Mesenchymal stem cell (in vitro differentiated cells and primary cell): ENCODE measurements around the gene SLC35F1.

Experiments used
- DNase-seq: peaks from one replicate; pipeline ENCODE4 v3.0.0-alpha.2; 2013
- H2AFZ ChIP-seq: one replicate; pipeline ENCODE4 v1.6.1; 2013; ENCODE audit warnings: low read depth, mild to moderate bottlenecking, control low read depth, inconsistent platforms, low read length, moderate library complexity
- H2AK5ac ChIP-seq: 2 replicates; pipeline ENCODE4 v1.6.1; 2013; ENCODE audit warnings: low read length, moderate library complexity, mild to moderate bottlenecking, inconsistent platforms; ENCODE audit not compliant: severe bottlenecking
- H2BK120ac ChIP-seq: one replicate; pipeline ENCODE4 v1.6.1; 2013; ENCODE audit warnings: low read depth, mild to moderate bottlenecking, inconsistent platforms, low read length, moderate library complexity
- H2BK12ac ChIP-seq, 2 experiments: one replicate each; pipeline ENCODE4 v1.6.1; 2013; ENCODE audit warnings: inconsistent platforms in 2 of 2, low read length in 2 of 2, mild to moderate bottlenecking in 2 of 2, moderate library complexity in 2 of 2, control low read depth in 1 of 2
- H2BK15ac ChIP-seq: one replicate; pipeline ENCODE4 v1.6.1; 2013; ENCODE audit warnings: mild to moderate bottlenecking, low read depth, inconsistent platforms; ENCODE audit not compliant: poor library complexity, severe bottlenecking
- H2BK5ac ChIP-seq: 2 replicates; pipeline ENCODE4 v1.6.1; 2013; ENCODE audit warnings: low read depth, mild to moderate bottlenecking, low read length, control low read depth, inconsistent platforms; ENCODE audit not compliant: poor library complexity, severe bottlenecking
- H3K14ac ChIP-seq, 2 experiments: one replicate each; pipeline ENCODE4 v1.6.1; 2013; ENCODE audit warnings: inconsistent platforms in 2 of 2, low read length in 2 of 2, control low read depth in 1 of 2, mild to moderate bottlenecking in 1 of 2, moderate library complexity in 1 of 2
- H3K18ac ChIP-seq, 2 experiments: one replicate each; pipeline ENCODE4 v1.6.1; 2013; ENCODE audit warnings: inconsistent platforms in 2 of 2, low read length in 2 of 2, control low read depth in 1 of 2, low read depth in 1 of 2, mild to moderate bottlenecking in 1 of 2
- H3K23ac ChIP-seq, 2 experiments: one replicate each; pipeline ENCODE4 v1.6.1; 2013; ENCODE audit warnings: inconsistent platforms in 2 of 2, low read length in 2 of 2, mild to moderate bottlenecking in 2 of 2, moderate library complexity in 2 of 2, control low read depth in 1 of 2
- H3K27ac ChIP-seq: 2 replicates; pipeline ENCODE4 v1.5.1; 2013; ENCODE audit warnings: mild to moderate bottlenecking, moderate library complexity, low read length, control low read depth, inconsistent platforms; ENCODE audit not compliant: poor library complexity, severe bottlenecking
- H3K27me3 ChIP-seq, 2 experiments: 2 replicates each; pipeline versions ENCODE4 v1.6.1 to v1.7.0; 2013; ENCODE audit warnings: low read length in 2 of 2, mild to moderate bottlenecking in 2 of 2, moderate library complexity in 2 of 2, control low read depth in 1 of 2, inconsistent platforms in 1 of 2; ENCODE audit not compliant: control insufficient read depth in 1 of 2, insufficient read depth in 1 of 2
- H3K36me3 ChIP-seq, 2 experiments: 2 replicates each; pipeline versions ENCODE4 v1.6.1 to v1.7.0; 2013; ENCODE audit warnings: low read length in 2 of 2, control low read depth in 1 of 2, inconsistent platforms in 1 of 2, low read depth in 1 of 2, mild to moderate bottlenecking in 1 of 2; ENCODE audit not compliant: insufficient read depth in 2 of 2, control insufficient read depth in 1 of 2
- H3K4ac ChIP-seq, 2 experiments: one replicate each; pipeline ENCODE4 v1.6.1; 2013; ENCODE audit warnings: inconsistent platforms in 2 of 2, low read length in 2 of 2, mild to moderate bottlenecking in 2 of 2, moderate library complexity in 2 of 2, control low read depth in 1 of 2, low read depth in 1 of 2
- H3K4me1 ChIP-seq: 2 replicates; pipeline ENCODE4 v1.6.1; 2013; ENCODE audit warnings: low read depth, low read length, control low read depth; ENCODE audit not compliant: control insufficient read depth, insufficient read depth
- H3K4me2 ChIP-seq: 2 replicates; pipeline ENCODE4 v1.6.1; 2013; ENCODE audit warnings: low read length, mild to moderate bottlenecking, inconsistent platforms; ENCODE audit not compliant: poor library complexity, severe bottlenecking
- H3K4me3 ChIP-seq, 2 experiments: 2 replicates each; pipeline versions ENCODE4 v1.5.1 to v1.7.0; 2013; ENCODE audit warnings: low read length in 2 of 2, mild to moderate bottlenecking in 2 of 2, control low read depth in 1 of 2, low read depth in 1 of 2; ENCODE audit not compliant: insufficient read depth in 1 of 2
- H3K79me1 ChIP-seq: replicated peaks from 2 replicates; pipeline ENCODE4 v1.6.1; 2013; ENCODE audit warnings: mild to moderate bottlenecking, control low read depth, low read length, inconsistent platforms; ENCODE audit not compliant: poor library complexity, severe bottlenecking
- H3K9ac ChIP-seq: 2 replicates; pipeline ENCODE4 v1.7.0; 2013; ENCODE audit warnings: mild to moderate bottlenecking, low read length, moderate library complexity
- H3K9me3 ChIP-seq: 2 replicates; pipeline ENCODE4 v1.7.0; 2013; ENCODE audit warnings: mild to moderate bottlenecking, low read length; ENCODE audit not compliant: control insufficient read depth
- H4K8ac ChIP-seq: one replicate; pipeline ENCODE4 v1.6.1; 2013; ENCODE audit warnings: inconsistent platforms, mild to moderate bottlenecking, low read length, moderate library complexity
- H4K91ac ChIP-seq: one replicate; pipeline ENCODE4 v1.6.1; 2013; ENCODE audit warnings: mild to moderate bottlenecking, low read length, inconsistent platforms
- WGBS: methylation state at CpG from one replicate; pipeline ENCODE4 v1.1.7; 2013; ENCODE audit warnings: mixed read lengths; 5-methylcytosine and 5-hydroxymethylcytosine counted together

The SLC35F1 gene

DNA sequence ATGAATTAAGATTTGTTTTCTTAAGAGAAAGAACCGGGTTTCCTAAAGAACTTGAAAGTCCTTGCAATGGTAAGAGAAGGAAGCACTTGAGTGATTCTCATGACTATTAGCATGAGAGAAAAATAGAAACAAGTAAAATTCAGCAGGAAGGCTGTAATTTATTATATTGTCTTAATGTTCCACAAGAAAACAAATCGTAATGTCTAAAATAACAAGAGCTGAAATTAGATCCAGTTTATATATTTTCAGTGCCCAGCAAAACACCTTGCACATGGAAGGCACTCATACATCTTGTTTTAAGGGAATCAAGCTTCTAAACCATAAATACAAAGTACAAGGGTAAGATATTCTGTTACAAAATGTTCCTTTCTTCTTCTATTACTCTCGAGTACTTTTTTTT lies 411.6 kb downstream of the SLC35F1 start:
- Histone ChIP-seq H3K79me1 (no peaks in the 10 kb centered on the region), H2BK120ac (no peak overlapping the region), H3K9ac (no peak overlapping the region), H3K4me1 (peaks cover 2% of the 10 kb centered on the region), H3K4me2 (no peak overlapping the region), H3K23ac (no peak overlapping the region), H2AK5ac (no peak overlapping the region), H3K4me3 (no peak overlapping the region), H2BK12ac (no peak overlapping the region), H3K4ac (no peak overlapping the region), H2BK5ac (no peak overlapping the region), H3K9me3 (no peaks in the 10 kb centered on the region), H2AFZ (no peak overlapping the region), H2BK15ac (no peak overlapping the region), H3K14ac (no peak overlapping the region), H4K8ac (no peak overlapping the region), H4K91ac (no peak overlapping the region), H3K36me3 (no peaks in the 10 kb centered on the region), H3K27ac (no peak overlapping the region), H3K18ac (no peak overlapping the region), H3K27me3 (no peaks in the 10 kb centered on the region)
- 31% methylated on average over 2 of the region's 3 CpGs for WGBS
- peak; percentile 42 for DNase-seq

DNA sequence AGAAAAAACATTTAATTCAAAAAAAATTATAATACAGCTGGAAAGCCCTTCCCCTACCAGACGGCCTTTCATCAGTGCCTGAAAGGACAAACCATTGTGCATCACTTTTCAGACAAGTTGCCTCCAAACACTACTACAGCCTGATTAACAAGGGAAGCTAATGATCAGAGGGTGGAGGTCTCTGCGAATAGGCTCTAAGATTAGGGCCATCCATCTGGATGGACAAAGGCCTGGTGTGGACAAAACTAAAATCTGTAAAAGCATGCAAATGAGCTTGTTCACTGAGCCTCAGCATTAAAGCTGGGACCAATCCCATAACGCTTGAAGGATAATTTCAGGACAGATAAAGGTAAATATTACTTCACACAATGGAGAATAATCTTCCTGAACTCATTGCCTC lies 412.4 kb downstream of the SLC35F1 start:
- Histone ChIP-seq H3K9me3 (no peaks in the 10 kb centered on the region), H3K4me2 (no peak overlapping the region), H3K14ac (no peak overlapping the region), H3K9ac (no peak overlapping the region), H3K18ac (peak overlapping the region; percentile 23 to 29), H3K79me1 (no peaks in the 10 kb centered on the region), H4K8ac (no peak overlapping the region), H3K4me3 (no peak overlapping the region), H3K36me3 (no peaks in the 10 kb centered on the region), H2BK120ac (no peak overlapping the region), H2BK5ac (no peak overlapping the region), H3K27me3 (no peaks in the 10 kb centered on the region), H3K4me1 (peaks cover 2% of the 10 kb centered on the region), H2AK5ac (no peak overlapping the region), H2BK12ac (peak overlapping the region in 1 of 2 experiments; percentile 3), H2BK15ac (no peak overlapping the region), H2AFZ (no peak overlapping the region), H3K4ac (no peak overlapping the region), H4K91ac (no peak overlapping the region), H3K27ac (no peak overlapping the region), H3K23ac (no peak overlapping the region)
- DNase-seq: no peak
- 100% methylated on average over 1 of the region's 3 CpGs for WGBS

DNA sequence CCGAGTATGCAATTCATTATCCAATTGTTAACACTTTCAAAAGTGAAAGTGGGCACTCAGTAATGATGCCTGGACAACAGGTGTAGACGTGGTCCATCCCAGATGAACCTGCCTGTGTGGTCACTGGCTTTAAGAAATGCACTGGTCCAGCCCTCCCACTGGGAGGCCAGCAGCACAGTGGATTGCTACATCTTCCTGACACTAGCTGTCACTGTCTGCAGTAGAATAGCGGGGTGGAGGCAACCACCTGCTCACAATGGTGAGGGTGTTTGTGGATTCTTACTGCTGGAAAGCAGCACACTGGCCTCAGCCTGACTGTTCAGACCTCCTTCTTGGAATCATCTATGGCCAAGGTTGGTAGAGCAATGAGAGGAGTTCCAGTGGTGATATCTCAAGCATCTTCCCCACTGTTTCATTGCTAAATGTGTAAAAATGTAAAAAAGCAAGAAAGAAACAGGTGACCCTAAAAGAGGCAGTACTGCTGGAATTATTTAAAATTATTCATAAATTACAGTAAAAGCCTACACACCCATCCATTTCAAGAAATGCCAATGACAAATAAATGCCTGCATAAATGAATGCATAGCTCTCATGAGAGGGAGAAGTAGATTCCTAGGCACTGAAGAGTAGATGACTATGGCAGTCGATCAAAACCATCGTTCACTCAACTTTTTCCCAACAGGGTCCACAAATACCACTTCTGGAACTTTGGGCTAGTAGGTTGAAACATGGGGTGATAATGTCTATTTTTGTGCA lies 413.0 kb downstream of the SLC35F1 start:
- Histone ChIP-seq H3K79me1 (no peaks in the 10 kb centered on the region), H3K18ac (peak overlapping the region; percentile 16 to 82), H3K4me3 (no peak overlapping the region), H3K4ac (peak overlapping the region in 1 of 2 experiments; percentile 73), H4K8ac (peak overlapping the region; percentile 92), H2AK5ac (no peak overlapping the region), H3K27me3 (no peaks in the 10 kb centered on the region), H3K4me2 (no peak overlapping the region), H3K4me1 (peaks cover 2% of the 10 kb centered on the region), H4K91ac (peak overlapping the region; percentile 67), H3K14ac (peak overlapping the region in 1 of 2 experiments; percentile 85), H2BK5ac (no peak overlapping the region), H2BK15ac (no peak overlapping the region), H2BK120ac (peak overlapping the region; percentile 71), H3K27ac (no peak overlapping the region), H3K36me3 (no peaks in the 10 kb centered on the region), H2BK12ac (peak overlapping the region; percentile 9 to 50), H3K9ac (no peak overlapping the region), H3K9me3 (no peaks in the 10 kb centered on the region), H2AFZ (no peak overlapping the region), H3K23ac (no peak overlapping the region)
- WGBS: 98% methylated on average over 3 of the region's 5 CpGs
- no peak for DNase-seq

DNA sequence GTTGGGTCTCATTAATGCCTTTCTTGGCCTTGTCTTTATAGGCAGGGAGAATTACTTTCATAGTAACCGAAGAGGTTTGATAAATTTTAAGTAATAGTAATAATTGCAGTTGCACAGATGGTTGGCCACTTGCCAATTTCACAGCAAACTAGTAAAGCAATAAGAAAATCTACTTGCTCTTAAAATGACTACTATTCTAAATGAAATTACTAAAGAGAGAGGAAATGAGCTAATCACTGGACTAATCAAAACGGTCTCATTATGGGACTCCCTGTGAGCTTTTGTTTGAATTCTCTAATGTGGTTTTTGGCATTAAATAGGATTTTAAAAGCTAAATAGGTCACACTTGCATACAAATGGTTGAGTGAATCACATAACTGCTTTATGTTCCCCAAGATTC lies 413.6 kb downstream of the SLC35F1 start:
- no peaks in the 10 kb centered on the region for H3K27me3 ChIP-seq
- H3K9ac ChIP-seq: no peak overlapping the region
- no peak overlapping the region for H2AFZ ChIP-seq
- H2BK15ac ChIP-seq: no peak overlapping the region
- no peak overlapping the region for H2AK5ac ChIP-seq
- no peak overlapping the region for H3K4ac ChIP-seq
- no peaks in the 10 kb centered on the region for H3K9me3 ChIP-seq
- no peak for DNase-seq
- no peak overlapping the region for H3K27ac ChIP-seq
- H3K79me1 ChIP-seq: no peaks in the 10 kb centered on the region
- no peak overlapping the region for H3K4me3 ChIP-seq
- no peak overlapping the region for H2BK5ac ChIP-seq
- WGBS: 100% methylated on average over 1 of the region's 2 CpGs
- no peak overlapping the region for H2BK12ac ChIP-seq
- no peaks in the 10 kb centered on the region for H3K36me3 ChIP-seq
- no peak overlapping the region for H3K23ac ChIP-seq
- no peak overlapping the region for H3K18ac ChIP-seq
- no peak overlapping the region for H2BK120ac ChIP-seq
- H4K91ac ChIP-seq: no peak overlapping the region
- no peak overlapping the region for H3K4me2 ChIP-seq
- H3K4me1 ChIP-seq: peaks cover 4% of the 10 kb centered on the region
- H3K14ac ChIP-seq: no peak overlapping the region
- no peak overlapping the region for H4K8ac ChIP-seq
